ENCODE data around the gene NBEAL2. TPM values are rescaled to one million over a fixed set of nuclear protein-coding genes. Genes with fewer than 3 reads are reported as not detected.

NBEAL2 gene
- total and polyA plus RNA-seq, 3 donors from 2014 or later: 16.2 to 44.8 (median 40.2) TPM

GRCh38 chr3:46955157-46955556, 24.3 kb upstream of the NBEAL2 start:
- WGBS, 2 donors: 74 to 80% methylated on average over 5 of the region's 5 CpGs
- Histone ChIP-seq H3K4me1 (peaks cover 48% of the 10 kb centered on the region), H3K27ac (no peak overlapping the region), H3K27me3 (no peaks in the 10 kb centered on the region), H3K36me3 (ENCODE audit: low read depth, missing control alignments) (no peaks in the 10 kb centered on the region), H3K9me3 (no peaks in the 10 kb centered on the region), H3K4me3 (no peak overlapping the region)
- no peak for DNase-seq
- TF ChIP-seq CTCF (IDR thresholded peaks at IDR 0.05): no peak
- no peak for TF ChIP-seq POLR2A (IDR thresholded peaks at IDR 0.05)
- intact Hi-C loops (cut with DNase I; ENCODE audit: low total_unique reads): no loop called here

- Histone ChIP-seq H3K4me1 (peaks cover 48% of the 10 kb centered on the region), H3K4me3 (no peak overlapping the region), H3K9me3 (no peaks in the 10 kb centered on the region), H3K27ac (no peak overlapping the region), H3K36me3 (ENCODE audit: low read depth, missing control alignments) (no peaks in the 10 kb centered on the region), H3K27me3 (no peaks in the 10 kb centered on the region)
- TF ChIP-seq POLR2A (IDR thresholded peaks at IDR 0.05) (no peak), CTCF (IDR thresholded peaks at IDR 0.05) (no peak)
- intact Hi-C loops (cut with DNase I; ENCODE audit: low total_unique reads): no loop called here
- DNase-seq: no peak
- WGBS, 2 donors: 56 to 76% methylated on average over 3 of the region's 3 CpGs
Measured at GRCh38 chr3:46955801-46956259, 23.6 kb upstream of the NBEAL2 start.

- H3K9me3 ChIP-seq: no peaks in the 10 kb centered on the region
- no peak overlapping the region for H3K27ac ChIP-seq
- H3K4me1 ChIP-seq: peaks cover 50% of the 10 kb centered on the region
- H3K36me3 ChIP-seq (ENCODE audit: low read depth, missing control alignments): no peaks in the 10 kb centered on the region
- H3K4me3 ChIP-seq: no peak overlapping the region
- no peak for DNase-seq
- TF ChIP-seq CTCF (IDR thresholded peaks at IDR 0.05) (no peak), POLR2A (IDR thresholded peaks at IDR 0.05) (no peak)
- WGBS, 2 donors: 62 to 75% methylated on average over 11 of the region's 11 CpGs
- intact Hi-C loops (cut with DNase I; ENCODE audit: low total_unique reads): no loop called here
- no peaks in the 10 kb centered on the region for H3K27me3 ChIP-seq
Measured at GRCh38 chr3:46957092-46957820, 22.2 kb upstream of the NBEAL2 start.

GRCh38 chr3:46958467-46959160, 20.9 kb upstream of the NBEAL2 start:
- 58 to 66% methylated on average over 9 of the region's 9 CpGs for WGBS, 2 donors
- peaks cover 47% of the 10 kb centered on the region for H3K4me1 ChIP-seq
- no peaks in the 10 kb centered on the region for H3K9me3 ChIP-seq
- no peak overlapping the region for H3K4me3 ChIP-seq
- no peaks in the 10 kb centered on the region for H3K36me3 ChIP-seq (ENCODE audit: low read depth, missing control alignments)
- TF ChIP-seq POLR2A (IDR thresholded peaks at IDR 0.05) (no peak), CTCF (IDR thresholded peaks at IDR 0.05) (no peak)
- intact Hi-C loops (cut with DNase I; ENCODE audit: low total_unique reads): no loop called here
- no peak overlapping the region for H3K27ac ChIP-seq
- DNase-seq: no peak
- H3K27me3 ChIP-seq: no peaks in the 10 kb centered on the region

Data from testis (tissue), 3 donors.